Naive thymus-derived CD4-positive, alpha-beta T cell (primary cell): ENCODE results near the gene ACADM. TPM values are rescaled to one million over a fixed set of nuclear protein-coding genes. Genes with fewer than 3 reads are reported as not detected.
A peak's percentile ranks its signal among the peaks of the same experiment; 100 is the strongest.
"Not testable (repeated sequence)": the region's sequence is repeated elsewhere in the genome, so short reads cannot be mapped to it uniquely, and the experiment has no call there.

Source experiments
- ATAC-seq: fragments of 150-1000 bp; cut with Tn5 transposase; 2 replicates; pipeline ENCODE4 v1.10.0; 2021; ENCODE audit warnings: mild to moderate bottlenecking, moderate library complexity
- CTCF ChIA-PET: fragments of 350-600 bp; sonication (Branson Sonifier 250); formaldehyde crosslinking; loops from one replicate; lab custom pipeline; 2021; ENCODE audit warnings: antibody characterized with exemption; lab: Charles Lee
- POLR2A ChIA-PET: fragments of 350-600 bp; sonication (Branson Sonifier 250); formaldehyde crosslinking; loops from one replicate; lab custom pipeline; 2021; ENCODE audit warnings: antibody characterized with exemption, inconsistent platforms; lab: Charles Lee
- DNase-seq, 9 donors: peaks; one replicate each; pipeline versions ENCODE4 v3.0.0 to v3.0.0-alpha.2; 2020 to 2022; ENCODE audit warnings: mixed read lengths in 1 of 9
- H3K27ac ChIP-seq: one replicate; pipeline ENCODE4 v1.7.0; 2013; ENCODE audit warnings: mild to moderate bottlenecking, low read depth, low read length, moderate library complexity
- H3K27me3 ChIP-seq, 2 donors: one replicate each; pipeline ENCODE4 v1.7.0; 2013; ENCODE audit warnings: low read length in 2 of 2, mild to moderate bottlenecking in 2 of 2, moderate library complexity in 2 of 2; ENCODE audit not compliant: control insufficient read depth in 2 of 2, insufficient read depth in 2 of 2
- H3K36me3 ChIP-seq, 3 experiments: 1 replicate in 2 of 3; 2 replicates in 1 of 3; pipeline ENCODE4 v1.7.0; 2013; ENCODE audit warnings: low read length in 3 of 3, mild to moderate bottlenecking in 3 of 3, moderate library complexity in 1 of 3; ENCODE audit not compliant: insufficient read depth in 3 of 3, control insufficient read depth in 2 of 3
- H3K4me1 ChIP-seq, 2 donors: one replicate each; pipeline ENCODE4 v1.7.0; 2013; ENCODE audit warnings: low read length in 2 of 2, mild to moderate bottlenecking in 2 of 2, moderate library complexity in 1 of 2; ENCODE audit not compliant: control insufficient read depth in 2 of 2, insufficient read depth in 2 of 2
- H3K4me3 ChIP-seq: 2 replicates; pipeline ENCODE4 v1.7.0; 2013; ENCODE audit warnings: mild to moderate bottlenecking, low read length
- H3K9me3 ChIP-seq, 3 experiments: 1 replicate in 2 of 3; 2 replicates in 1 of 3; pipeline ENCODE4 v1.7.0; 2013; ENCODE audit warnings: low read length in 3 of 3; ENCODE audit not compliant: control insufficient read depth in 2 of 3
- H3K27ac Mint-ChIP-seq, 9 donors: one replicate each; pipeline ENCODE4 v1.8.0; 2020 to 2022; ENCODE audit warnings: mixed read lengths in 9 of 9, mild to moderate bottlenecking in 8 of 9, moderate library complexity in 5 of 9, inconsistent platforms in 2 of 9
- H3K27me3 Mint-ChIP-seq, 5 donors: one replicate each; pipeline ENCODE4 v1.8.0; 2021 to 2022; ENCODE audit warnings: mixed read lengths in 5 of 5, mild to moderate bottlenecking in 1 of 5
- H3K36me3 Mint-ChIP-seq, 5 donors: one replicate each; pipeline ENCODE4 v1.8.0; 2020 to 2022; ENCODE audit warnings: mixed read lengths in 5 of 5, mild to moderate bottlenecking in 3 of 5, inconsistent platforms in 1 of 5
- H3K4me1 Mint-ChIP-seq, 7 donors: one replicate each; pipeline ENCODE4 v1.8.0; 2020 to 2022; ENCODE audit warnings: mixed read lengths in 7 of 7, mild to moderate bottlenecking in 3 of 7, inconsistent platforms in 1 of 7
- H3K4me3 Mint-ChIP-seq, 10 donors: one replicate each; pipeline ENCODE4 v1.8.0; 2020 to 2022; ENCODE audit warnings: mild to moderate bottlenecking in 10 of 10, mixed read lengths in 10 of 10, moderate library complexity in 6 of 10, inconsistent platforms in 2 of 10
- H3K9me3 Mint-ChIP-seq, 11 donors: one replicate each; pipeline ENCODE4 v1.8.0; 2020 to 2022; ENCODE audit warnings: mixed read lengths in 11 of 11, mild to moderate bottlenecking in 4 of 11, inconsistent platforms in 1 of 11, moderate library complexity in 1 of 11
- intact Hi-C, 2 donors: fragments of 100-400 bp; cut with micrococcal nuclease; formaldehyde crosslinking; loops; one replicate each; pipeline ENCODE4 v1.15.1; 2023
- polyA plus RNA-seq, 2 donors: library from polyadenylated mRNA; unstranded; fragments of 300-500 nt; fragmentation: Illumina TruSeq; gene quantifications; one replicate each; pipeline ENCODE4 v1.2.3, GENCODE V29; 2021
- total RNA-seq, 6 experiments: library from RNA in 5 of 6; stranded (reverse) in 5 of 6; gene quantifications; 1 replicate in 5 of 6; 2 replicates in 1 of 6; pipeline ENCODE4 v1.2.3 and lab custom pipeline; 2021 to 2026

ACADM gene
- total and polyA plus RNA-seq, 7 experiments from 2014 or later = 11.1 to 67.0 (median 34.9) TPM

GRCh38 chr1:75797606-75798216 is 73.2 kb downstream of the ACADM start:
- H3K4me1 ChIP-seq = no peaks in the 10 kb centered on the region
- Mint-ChIP-seq H3K27ac (peak overlapping the region in 3 of 9 donors; percentile 6 to 36 (median 36)), H3K36me3 (peaks cover 5 to 37% (median 22%) of the 10 kb centered on the region in 5 donors), H3K9me3 (no peaks in the 10 kb centered on the region), H3K4me3 (no peak overlapping the region), H3K27me3 (no peaks in the 10 kb centered on the region), H3K4me1 (peaks cover 0 to 22% (median 6%) of the 10 kb centered on the region in 7 donors)
- no peak overlapping the region for H3K4me3 ChIP-seq
- H3K27me3 ChIP-seq = no peaks in the 10 kb centered on the region
- DNase-seq = no peak
- ChIA-PET POLR2A (interaction anchor here (0.7 kb wide), 1 partner anchor 73 kb away, joined by 3 read pairs; no protein-coding TSS in a partner anchor), CTCF (no interaction called here)
- H3K9me3 ChIP-seq = no peaks in the 10 kb centered on the region
- ATAC-seq = no peak
- H3K27ac ChIP-seq = no peak overlapping the region
- intact Hi-C loops = no loop called here
- peaks cover 0 to 37% (median 4%) of the 10 kb centered on the region in 3 experiments for H3K36me3 ChIP-seq

- H3K9me3 Mint-ChIP-seq, intact Hi-C loops, H3K27ac ChIP-seq, H3K36me3 ChIP-seq, DNase-seq, H3K4me3 ChIP-seq, CTCF ChIA-PET, H3K27me3 Mint-ChIP-seq, H3K27ac Mint-ChIP-seq, POLR2A ChIA-PET, H3K4me3 Mint-ChIP-seq, H3K27me3 ChIP-seq, H3K4me1 ChIP-seq, H3K9me3 ChIP-seq, ATAC-seq: not testable (repeated sequence)
- Mint-ChIP-seq H3K4me1 (peaks cover 0 to 12% (median under 1%) of the 10 kb centered on the region in 7 donors), H3K36me3 (peaks cover 2 to 14% (median 12%) of the 10 kb centered on the region in 5 donors)
Observed at GRCh38 chr1:75801480-75801879, 77.0 kb downstream of the ACADM start.

- no peaks in the 10 kb centered on the region for H3K27me3 Mint-ChIP-seq
- H3K4me1 Mint-ChIP-seq = peaks cover 0 to 2% (median 0%) of the 10 kb centered on the region in 7 donors
- no peaks in the 10 kb centered on the region for H3K9me3 ChIP-seq
- H3K36me3 ChIP-seq = no peaks in the 10 kb centered on the region
- H3K27me3 ChIP-seq = no peaks in the 10 kb centered on the region
- intact Hi-C loops = no loop called here
- ATAC-seq (no peak), DNase-seq (no peak)
- no peak overlapping the region for H3K4me3 Mint-ChIP-seq
- no peak overlapping the region for H3K27ac Mint-ChIP-seq
- no peaks in the 10 kb centered on the region for H3K4me1 ChIP-seq
- CTCF ChIA-PET = no interaction called here
- POLR2A ChIA-PET = no interaction called here
- no peak overlapping the region for H3K4me3 ChIP-seq
- peaks cover 0 to 17% (median 0%) of the 10 kb centered on the region in 5 donors for H3K36me3 Mint-ChIP-seq
- H3K9me3 Mint-ChIP-seq = no peaks in the 10 kb centered on the region
- no peak overlapping the region for H3K27ac ChIP-seq
Observed at GRCh38 chr1:75808921-75809320, 84.4 kb downstream of the ACADM start.

GRCh38 chr1:75810113-75810512 is 85.6 kb downstream of the ACADM start:
- H3K4me3 Mint-ChIP-seq, H3K36me3 ChIP-seq, H3K27ac Mint-ChIP-seq, H3K9me3 Mint-ChIP-seq, intact Hi-C loops, POLR2A ChIA-PET, H3K9me3 ChIP-seq, H3K27me3 Mint-ChIP-seq, H3K27ac ChIP-seq, H3K4me1 ChIP-seq, H3K27me3 ChIP-seq, CTCF ChIA-PET, H3K4me3 ChIP-seq, H3K4me1 Mint-ChIP-seq, DNase-seq, ATAC-seq: not testable (repeated sequence)
- peaks cover 0 to 17% (median 0%) of the 10 kb centered on the region in 5 donors for H3K36me3 Mint-ChIP-seq

GRCh38 chr1:75811211-75811981 is 86.9 kb downstream of the ACADM start:
- Histone ChIP-seq H3K36me3 (no peaks in the 10 kb centered on the region), H3K27me3 (no peaks in the 10 kb centered on the region), H3K9me3 (no peaks in the 10 kb centered on the region), H3K4me3 (no peak overlapping the region), H3K27ac (no peak overlapping the region), H3K4me1 (no peaks in the 10 kb centered on the region)
- Mint-ChIP-seq H3K36me3 (peaks cover 0 to 17% (median 0%) of the 10 kb centered on the region in 5 donors), H3K27ac (no peak overlapping the region), H3K4me1 (peaks cover 0 to 2% (median 0%) of the 10 kb centered on the region in 7 donors), H3K4me3 (no peak overlapping the region), H3K27me3 (no peaks in the 10 kb centered on the region), H3K9me3 (no peaks in the 10 kb centered on the region)
- CTCF ChIA-PET = no interaction called here
- intact Hi-C loops = no loop called here
- no peak for ATAC-seq
- POLR2A ChIA-PET = no interaction called here
- no peak for DNase-seq

- Histone ChIP-seq H3K4me3 (no peak overlapping the region), H3K27me3 (no peaks in the 10 kb centered on the region), H3K4me1 (no peaks in the 10 kb centered on the region), H3K36me3 (no peaks in the 10 kb centered on the region), H3K27ac (no peak overlapping the region), H3K9me3 (no peaks in the 10 kb centered on the region)
- Mint-ChIP-seq H3K4me3 (no peak overlapping the region), H3K27me3 (no peaks in the 10 kb centered on the region), H3K4me1 (peaks cover 0 to 2% (median 0%) of the 10 kb centered on the region in 7 donors), H3K36me3 (peaks cover 0 to 17% (median 0%) of the 10 kb centered on the region in 5 donors), H3K9me3 (no peaks in the 10 kb centered on the region), H3K27ac (no peak overlapping the region)
- ATAC-seq (no peak), DNase-seq (no peak)
- ChIA-PET POLR2A (no interaction called here), CTCF (no interaction called here)
- intact Hi-C loops = no loop called here
Observed at GRCh38 chr1:75812065-75812464, 87.6 kb downstream of the ACADM start.
